ENCODE measurements around the gene ALCAM.
A peak's percentile ranks its signal among the peaks of the same experiment; 100 is the strongest.
"Not testable (repeated sequence)": the region's sequence is repeated elsewhere in the genome, so short reads cannot be mapped to it uniquely, and the experiment has no call there.

ALCAM gene

DNA sequence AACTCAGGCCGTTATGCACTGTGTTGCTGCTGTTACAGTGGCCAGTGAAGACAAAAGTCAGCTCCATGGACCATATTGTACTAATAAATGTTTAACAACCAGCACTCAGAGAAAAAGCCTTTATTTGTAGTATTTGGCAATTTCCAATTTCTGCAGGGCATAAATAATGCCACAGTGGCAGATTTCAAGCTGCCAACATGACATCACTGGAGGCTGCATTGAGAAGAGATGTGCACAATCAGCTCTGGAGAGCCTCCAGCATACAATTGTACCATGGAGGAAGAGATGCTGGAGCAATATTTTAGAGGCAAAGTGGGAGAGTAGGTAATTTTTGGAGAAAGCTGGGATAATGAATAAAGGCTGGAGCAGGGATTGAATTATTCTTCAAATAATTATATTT, 9.7 kb upstream of the ALCAM start:
- no peak for DNase-seq

GRCh38 chr3:105359098-105359762, 7.5 kb upstream of the ALCAM start:
- DNase-seq = no peak

DNA sequence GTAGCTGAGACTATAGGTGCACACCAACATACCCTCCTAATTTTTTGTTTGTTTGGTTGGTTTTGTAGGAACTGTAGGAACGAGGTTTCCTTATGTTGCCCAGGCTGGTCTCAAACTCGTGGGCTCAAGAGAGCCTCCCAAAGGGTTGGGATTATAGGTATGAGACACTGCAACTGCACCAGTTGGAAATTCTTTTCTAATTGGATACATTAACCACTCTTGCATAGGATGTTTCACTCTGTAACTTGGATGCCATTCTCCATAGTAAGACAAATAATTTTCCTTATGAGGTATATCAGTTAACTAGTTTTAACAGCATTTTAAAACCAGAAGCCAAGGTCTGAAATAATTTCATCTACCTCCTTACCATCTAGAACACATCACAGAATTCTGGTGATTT, 6.7 kb upstream of the ALCAM start:
- no peak for DNase-seq

DNA sequence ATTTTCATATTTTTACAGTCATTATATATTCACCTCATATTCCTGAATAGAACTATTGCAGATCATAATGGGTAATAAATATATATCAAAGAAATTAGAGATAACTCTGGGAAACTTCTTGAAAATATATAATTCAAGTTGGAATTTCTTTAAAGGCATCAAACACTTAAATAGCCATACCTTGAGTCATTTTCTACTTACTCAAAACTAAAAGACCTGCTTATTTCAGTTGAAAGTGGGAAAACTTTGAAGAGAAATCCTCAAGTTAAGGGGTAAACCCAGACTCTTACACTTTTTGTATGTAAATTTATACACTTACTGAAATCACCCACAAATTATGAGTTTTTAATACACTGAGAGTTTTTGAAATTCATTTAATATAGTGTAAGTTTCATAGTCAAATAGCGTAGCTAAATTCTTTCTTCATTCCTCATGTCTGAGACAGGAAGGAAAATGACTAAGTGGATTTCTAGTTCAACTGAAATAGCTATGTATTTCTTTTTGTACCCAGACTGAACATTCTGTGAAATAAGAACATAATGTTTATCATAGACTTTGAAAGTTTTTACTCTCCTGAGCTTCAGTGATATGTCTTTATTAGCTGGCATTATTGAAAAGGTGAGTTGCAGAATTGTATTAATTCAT, 4.6 kb upstream of the ALCAM start:
- DNase-seq = no peak

DNA sequence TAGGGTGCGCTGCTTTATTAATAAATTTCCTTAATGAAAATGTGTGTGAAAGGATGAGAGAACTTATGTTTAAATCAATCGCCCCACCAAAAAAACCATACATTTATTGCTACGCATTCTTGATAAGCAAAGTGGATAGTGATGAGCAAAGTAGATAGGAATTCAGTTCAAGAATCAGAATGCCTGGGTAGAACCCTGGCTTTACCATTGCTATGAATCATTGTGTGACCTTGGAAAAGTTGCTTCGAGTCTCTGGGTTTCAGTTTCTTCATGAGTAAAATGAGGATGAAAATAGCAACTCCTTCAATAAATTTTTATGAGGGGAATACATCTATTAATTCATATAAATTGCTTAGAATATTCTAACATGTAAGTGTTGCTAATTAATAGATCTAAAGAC, 2.6 kb upstream of the ALCAM start:
- DNase-seq = no peak

DNA sequence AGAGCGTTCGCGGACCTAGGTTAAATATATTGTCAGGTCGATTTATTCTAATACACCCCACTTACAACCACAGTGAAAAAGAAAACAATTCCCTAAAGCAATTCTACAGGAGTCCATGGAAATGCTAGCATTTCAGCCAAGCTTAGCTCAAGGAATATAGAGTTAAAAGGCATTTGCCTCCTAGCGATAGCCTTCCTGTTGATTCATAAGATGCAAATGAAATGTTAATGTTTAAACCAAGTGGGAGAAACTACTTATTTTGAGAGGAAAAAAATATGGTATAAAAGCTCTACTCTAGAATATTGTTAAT, 1.7 kb upstream of the ALCAM start:
- no peak for DNase-seq

- no peak for DNase-seq
These were observed 1.1 kb upstream of the ALCAM start for GRCh38 chr3:105365391-105366325.

GRCh38 chr3:105367063-105367405, 325 bp downstream of the ALCAM start:
- peak; percentile 9 for DNase-seq

DNA sequence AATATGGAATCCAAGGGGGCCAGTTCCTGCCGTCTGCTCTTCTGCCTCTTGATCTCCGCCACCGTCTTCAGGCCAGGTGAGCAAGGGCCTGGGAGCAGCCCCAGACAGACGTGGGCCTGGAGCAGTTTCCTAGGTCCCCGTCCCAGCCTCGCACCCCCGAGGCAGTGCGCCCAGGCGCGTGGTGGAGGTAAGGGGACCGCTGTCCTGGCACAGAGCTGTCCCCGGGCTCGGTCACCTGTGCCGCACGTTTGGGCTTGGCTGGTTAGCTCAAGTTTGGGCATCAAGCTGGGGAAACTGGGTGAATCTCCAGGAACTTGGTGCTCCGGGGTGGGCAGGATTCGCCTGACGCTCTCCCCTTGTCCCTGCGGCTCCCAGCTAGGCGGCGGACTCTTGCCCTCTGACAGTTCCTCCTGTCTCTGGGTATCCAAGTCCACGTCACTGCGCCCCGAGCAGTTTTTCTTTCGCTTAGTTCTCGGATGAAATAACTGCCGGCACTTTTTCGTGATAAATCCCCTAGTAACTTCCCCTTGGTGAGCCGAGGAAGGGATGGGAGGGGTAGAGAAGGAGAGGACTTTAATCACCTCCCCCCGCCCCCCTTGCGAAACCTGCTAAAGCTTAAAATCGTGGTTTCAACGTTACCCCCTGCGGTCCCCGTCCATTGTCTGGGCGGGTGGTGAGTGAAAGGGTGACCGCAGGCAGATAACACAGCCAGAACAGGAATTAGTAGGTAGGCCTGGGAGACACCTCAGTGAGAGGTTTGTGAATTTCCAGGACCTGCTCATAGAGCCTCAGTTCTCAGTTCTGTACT, 901 bp downstream of the ALCAM start:
- peak; percentile 87 for DNase-seq

- DNase-seq = peak; percentile 66
These were observed 2.1 kb downstream of the ALCAM start for GRCh38 chr3:105368566-105369499.

DNA sequence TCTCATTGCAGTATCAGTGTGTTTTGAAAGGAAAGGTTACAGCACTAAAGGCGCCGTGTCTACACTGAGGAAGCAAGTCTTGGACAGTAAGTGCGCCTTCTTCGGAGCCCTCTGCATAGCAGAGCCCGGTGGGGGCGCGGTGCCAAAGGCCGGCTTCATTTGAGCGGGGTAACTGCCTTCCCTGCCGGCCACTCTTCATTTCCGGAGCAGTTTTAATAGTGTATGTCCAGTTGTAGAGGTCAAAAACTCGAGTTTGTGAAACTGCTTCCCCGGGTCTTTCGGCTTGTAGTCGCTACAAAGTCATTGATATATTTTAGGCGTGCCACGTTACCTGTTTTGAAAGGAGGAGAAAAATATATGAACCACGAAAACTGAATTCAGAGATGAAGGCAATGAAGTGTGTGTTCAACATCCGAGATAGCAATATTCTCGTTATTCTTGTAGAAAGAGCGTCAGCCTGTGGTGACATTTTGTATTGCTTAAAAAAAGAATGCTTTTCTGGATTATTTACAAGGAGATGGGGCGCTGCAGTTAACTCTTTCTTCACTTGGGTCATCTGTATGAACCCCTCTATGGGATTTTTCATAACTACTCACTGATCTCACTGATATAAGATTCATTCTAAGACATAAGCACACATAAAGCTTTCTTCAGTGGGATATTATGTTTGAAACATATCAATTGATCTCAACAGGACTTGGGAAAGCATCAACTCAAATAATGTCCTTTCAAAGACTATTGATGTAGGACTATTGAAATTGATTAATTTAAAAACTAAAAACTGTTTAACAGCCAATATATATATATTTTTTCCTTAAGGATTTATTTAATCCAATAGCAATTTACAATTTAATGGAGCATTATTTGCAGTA, 3.0 kb downstream of the ALCAM start:
- DNase-seq = peak; percentile 84

GRCh38 chr3:105373383-105373782, 6.7 kb downstream of the ALCAM start:
- DNase-seq = no peak

GRCh38 chr3:105375750-105376511, 9.2 kb downstream of the ALCAM start:
- DNase-seq = no peak

DNA sequence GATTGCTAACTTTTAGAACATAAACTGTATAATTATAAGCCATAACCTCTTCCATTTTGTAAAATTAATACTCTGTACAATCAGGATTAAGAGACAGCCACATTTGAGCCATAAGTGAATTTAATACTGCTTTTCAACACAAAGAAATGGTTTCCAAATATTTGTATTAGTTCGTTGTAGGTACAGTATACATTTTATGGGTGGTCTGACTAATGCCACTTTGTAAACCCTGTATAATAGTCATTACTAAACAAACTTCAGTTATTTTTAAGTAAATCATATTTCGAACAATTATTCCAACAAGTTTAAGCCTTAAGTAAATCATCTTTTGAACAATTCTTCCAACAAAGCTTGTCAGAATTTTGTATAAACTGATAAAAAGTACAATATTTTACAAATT, 11.0 kb downstream of the ALCAM start:
- DNase-seq = no peak

DNA sequence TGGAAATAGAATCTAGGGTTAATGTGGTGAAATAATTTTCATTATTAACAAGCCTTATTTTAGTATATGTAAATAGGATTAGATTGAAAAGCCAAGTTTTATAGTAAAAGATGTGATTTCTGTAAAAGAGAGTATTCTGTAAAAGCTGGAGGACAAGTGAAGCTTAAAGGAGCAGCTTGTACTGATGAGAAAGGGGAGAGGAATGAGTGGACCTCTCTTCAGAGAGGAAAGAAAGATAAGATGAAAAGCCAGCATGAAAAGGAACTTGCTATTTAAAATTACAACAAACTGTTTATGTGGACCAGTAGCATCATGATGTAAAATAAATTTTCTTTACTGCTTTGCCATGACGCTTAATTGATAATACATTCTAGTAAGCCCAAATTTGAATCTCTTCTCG, 18.5 kb downstream of the ALCAM start:
- DNase-seq = no peak

DNA sequence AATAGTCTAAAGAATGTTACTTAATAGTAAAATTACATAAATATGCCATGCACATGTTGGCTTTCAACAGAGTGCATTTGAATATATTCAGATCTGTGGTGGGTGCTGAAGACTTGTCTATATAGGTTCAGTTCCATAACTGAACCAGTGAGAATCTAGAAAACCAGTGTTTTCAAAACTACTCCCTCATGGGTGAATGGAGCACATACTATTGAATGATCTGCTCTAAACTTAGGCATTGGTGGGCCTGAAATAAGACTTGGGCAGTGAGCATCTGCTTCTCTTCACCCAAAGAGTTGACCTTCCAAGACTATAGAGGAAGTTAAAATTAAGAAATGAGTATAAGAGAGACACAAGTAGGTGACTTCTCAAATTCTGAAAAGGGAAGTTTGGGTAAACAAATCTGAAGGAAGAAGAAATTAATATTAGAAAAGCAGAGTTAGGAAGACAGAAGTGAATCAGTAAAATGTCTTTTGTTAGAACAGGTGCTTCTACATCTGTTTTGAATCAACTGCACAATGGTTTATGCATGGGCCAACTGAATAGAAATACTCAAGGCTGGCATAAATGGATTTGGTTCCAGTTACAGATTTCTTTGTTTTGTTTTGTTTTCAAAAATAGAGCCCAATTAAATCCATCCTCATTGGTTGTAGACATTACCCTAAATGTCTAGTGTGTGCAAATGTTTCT, 19.3 kb downstream of the ALCAM start:
- DNase-seq = peak; percentile 27

GRCh38 chr3:105387122-105387751, 20.5 kb downstream of the ALCAM start:
- DNase-seq = no peak

DNA sequence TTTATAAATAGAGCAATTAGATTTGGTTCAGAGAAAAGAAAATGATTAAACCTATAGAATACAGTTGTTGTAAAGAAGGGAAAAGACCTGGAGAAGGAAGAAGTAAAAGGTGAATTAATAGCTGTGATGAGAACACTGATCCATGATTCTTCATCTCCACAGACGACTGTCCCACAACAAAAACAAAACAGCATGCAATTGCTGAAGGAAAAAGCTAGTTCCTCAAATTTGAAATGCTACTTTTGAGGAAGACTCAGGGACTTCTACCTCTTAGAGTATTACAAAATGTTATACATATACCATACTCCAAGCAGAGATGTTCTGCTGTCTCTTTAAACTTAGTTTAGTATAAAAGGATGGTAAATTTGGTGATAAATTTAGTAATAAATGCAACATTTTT, 21.5 kb downstream of the ALCAM start:
- DNase-seq = no peak

- DNase-seq = not testable (repeated sequence)
These were observed 23.1 kb downstream of the ALCAM start for GRCh38 chr3:105389759-105390158.
